Suprapubic skin (tissue), 3 donors: ENCODE results near the gene DSP.

ENCODE experiments used
- POLR2A ChIP-seq, 2 donors: fragments of 450-650 bp; IDR thresholded peaks; one replicate each; pipeline ENCODE4 v1.6.1; 2017; ENCODE audit warnings: antibody characterized with exemption in 2 of 2, mild to moderate bottlenecking in 2 of 2, moderate library complexity in 2 of 2
- TF ChIP-seq, protein P1 (sequence below), 2 donors: fragments of 200-600 bp in 1 of 2; fragments of 450-650 bp in 1 of 2; sonication (generic) in 1 of 2; IDR thresholded peaks; one replicate each; pipeline ENCODE4 v1.5.1; 2016 to 2019; ENCODE audit warnings: antibody characterized with exemption in 2 of 2, mild to moderate bottlenecking in 1 of 2, moderate library complexity in 1 of 2

DNA sequence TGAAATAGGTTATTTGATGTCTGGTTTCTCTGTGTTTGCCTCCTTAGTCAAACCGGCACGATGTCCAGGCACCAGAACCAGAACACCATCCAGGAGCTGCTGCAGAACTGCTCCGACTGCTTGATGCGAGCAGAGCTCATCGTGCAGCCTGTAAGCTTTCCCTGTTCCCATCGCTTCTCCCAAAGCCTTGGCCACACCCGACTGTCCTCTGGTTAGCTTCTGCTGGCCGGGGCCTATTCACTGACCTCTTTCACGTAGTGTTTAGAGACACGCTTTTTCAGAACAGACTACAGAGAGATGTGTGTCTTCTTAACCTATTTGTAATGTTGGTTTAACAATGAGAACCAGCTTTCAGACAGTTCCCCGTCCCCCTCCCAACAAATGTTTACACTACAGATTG, 14.2 kb downstream of the DSP start:
- TF ChIP-seq, protein P1, sequence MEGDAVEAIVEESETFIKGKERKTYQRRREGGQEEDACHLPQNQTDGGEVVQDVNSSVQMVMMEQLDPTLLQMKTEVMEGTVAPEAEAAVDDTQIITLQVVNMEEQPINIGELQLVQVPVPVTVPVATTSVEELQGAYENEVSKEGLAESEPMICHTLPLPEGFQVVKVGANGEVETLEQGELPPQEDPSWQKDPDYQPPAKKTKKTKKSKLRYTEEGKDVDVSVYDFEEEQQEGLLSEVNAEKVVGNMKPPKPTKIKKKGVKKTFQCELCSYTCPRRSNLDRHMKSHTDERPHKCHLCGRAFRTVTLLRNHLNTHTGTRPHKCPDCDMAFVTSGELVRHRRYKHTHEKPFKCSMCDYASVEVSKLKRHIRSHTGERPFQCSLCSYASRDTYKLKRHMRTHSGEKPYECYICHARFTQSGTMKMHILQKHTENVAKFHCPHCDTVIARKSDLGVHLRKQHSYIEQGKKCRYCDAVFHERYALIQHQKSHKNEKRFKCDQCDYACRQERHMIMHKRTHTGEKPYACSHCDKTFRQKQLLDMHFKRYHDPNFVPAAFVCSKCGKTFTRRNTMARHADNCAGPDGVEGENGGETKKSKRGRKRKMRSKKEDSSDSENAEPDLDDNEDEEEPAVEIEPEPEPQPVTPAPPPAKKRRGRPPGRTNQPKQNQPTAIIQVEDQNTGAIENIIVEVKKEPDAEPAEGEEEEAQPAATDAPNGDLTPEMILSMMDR (IDR thresholded peaks at IDR 0.05) = no peak
- TF ChIP-seq POLR2A (IDR thresholded peaks at IDR 0.05) = no peak
